Measurements from ENCODE around the gene AHDC1. TPM values are rescaled to one million over a fixed set of nuclear protein-coding genes. Genes with fewer than 3 reads are reported as not detected.
A peak's percentile ranks its signal among the peaks of the same experiment; 100 is the strongest.

The AHDC1 gene
- total and polyA plus RNA-seq, 2 of the 13 experiments (the other 11 are each of a cell fraction or from before 2014, with no cell fraction given), result 1.0 to 2.7 TPM

DNA sequence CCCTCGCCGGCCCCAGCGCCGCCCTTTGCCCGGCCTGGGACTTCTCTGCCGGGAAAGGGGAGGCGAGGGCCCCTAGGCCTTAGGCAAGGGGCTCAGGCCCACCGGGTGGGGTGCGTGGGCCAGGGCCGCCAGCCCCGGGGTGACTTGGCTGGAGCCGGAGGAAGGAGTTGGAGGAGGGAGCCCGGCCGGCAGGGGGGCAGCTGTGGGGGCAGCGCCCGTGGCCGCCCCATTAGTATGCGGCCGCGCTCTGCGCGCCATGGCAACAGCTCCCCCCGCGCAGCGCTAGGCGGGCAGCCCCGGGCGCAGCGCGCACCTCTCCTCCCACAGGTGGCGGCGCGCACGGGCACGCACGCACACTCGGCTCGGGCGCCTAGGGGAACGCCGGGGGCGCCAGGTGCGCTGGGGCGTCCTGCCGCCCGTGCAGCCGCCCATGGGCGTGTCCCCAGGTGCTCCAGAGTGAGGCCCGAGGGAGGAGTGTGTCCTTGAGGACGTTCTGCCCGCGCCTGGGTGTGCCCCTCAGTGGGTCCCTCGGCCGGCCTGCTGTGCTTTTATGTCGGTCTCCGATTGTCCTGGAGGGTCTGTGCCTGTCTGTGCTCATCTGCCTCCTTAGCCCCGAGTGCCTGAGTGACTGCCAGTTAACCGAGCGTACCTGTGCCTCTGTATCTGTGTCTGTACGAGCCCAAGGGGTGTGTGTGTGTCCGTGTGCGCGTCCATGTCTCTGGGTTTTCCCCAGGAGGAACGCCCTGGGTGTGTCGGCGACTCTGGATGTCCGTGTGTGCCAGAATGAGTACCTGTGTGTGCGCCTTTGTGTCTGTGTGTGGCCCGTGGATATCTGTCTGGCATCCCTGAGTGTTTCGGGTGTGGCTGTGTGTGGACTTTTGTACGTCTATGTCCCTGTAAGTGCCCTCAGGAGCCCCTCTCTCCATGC, 75.8 kb downstream of the AHDC1 start (continued):
- TF ChIP-seq, protein P1, sequence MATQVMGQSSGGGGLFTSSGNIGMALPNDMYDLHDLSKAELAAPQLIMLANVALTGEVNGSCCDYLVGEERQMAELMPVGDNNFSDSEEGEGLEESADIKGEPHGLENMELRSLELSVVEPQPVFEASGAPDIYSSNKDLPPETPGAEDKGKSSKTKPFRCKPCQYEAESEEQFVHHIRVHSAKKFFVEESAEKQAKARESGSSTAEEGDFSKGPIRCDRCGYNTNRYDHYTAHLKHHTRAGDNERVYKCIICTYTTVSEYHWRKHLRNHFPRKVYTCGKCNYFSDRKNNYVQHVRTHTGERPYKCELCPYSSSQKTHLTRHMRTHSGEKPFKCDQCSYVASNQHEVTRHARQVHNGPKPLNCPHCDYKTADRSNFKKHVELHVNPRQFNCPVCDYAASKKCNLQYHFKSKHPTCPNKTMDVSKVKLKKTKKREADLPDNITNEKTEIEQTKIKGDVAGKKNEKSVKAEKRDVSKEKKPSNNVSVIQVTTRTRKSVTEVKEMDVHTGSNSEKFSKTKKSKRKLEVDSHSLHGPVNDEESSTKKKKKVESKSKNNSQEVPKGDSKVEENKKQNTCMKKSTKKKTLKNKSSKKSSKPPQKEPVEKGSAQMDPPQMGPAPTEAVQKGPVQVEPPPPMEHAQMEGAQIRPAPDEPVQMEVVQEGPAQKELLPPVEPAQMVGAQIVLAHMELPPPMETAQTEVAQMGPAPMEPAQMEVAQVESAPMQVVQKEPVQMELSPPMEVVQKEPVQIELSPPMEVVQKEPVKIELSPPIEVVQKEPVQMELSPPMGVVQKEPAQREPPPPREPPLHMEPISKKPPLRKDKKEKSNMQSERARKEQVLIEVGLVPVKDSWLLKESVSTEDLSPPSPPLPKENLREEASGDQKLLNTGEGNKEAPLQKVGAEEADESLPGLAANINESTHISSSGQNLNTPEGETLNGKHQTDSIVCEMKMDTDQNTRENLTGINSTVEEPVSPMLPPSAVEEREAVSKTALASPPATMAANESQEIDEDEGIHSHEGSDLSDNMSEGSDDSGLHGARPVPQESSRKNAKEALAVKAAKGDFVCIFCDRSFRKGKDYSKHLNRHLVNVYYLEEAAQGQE (IDR thresholded peaks at IDR 0.05; ENCODE audit: borderline replicate concordance in 1 of 2, low read depth in 1 of 2, low read length in 2 of 2), result no peak
- TF ChIP-seq SOX5 (CRISPR knock-in tag; IDR thresholded peaks at IDR 0.05; ENCODE audit: borderline replicate concordance) (no peak; the same call in 1 of the 2 replicates), ZFP82 (CRISPR knock-in tag; IDR thresholded peaks at IDR 0.05; ENCODE audit: borderline replicate concordance) (peak; percentile 58; the same call in 1 of the 2 replicates), KDM5B (CRISPR knock-in tag; IDR thresholded peaks at IDR 0.05; ENCODE audit: borderline replicate concordance) (peak; percentile 84), ZNF660 (CRISPR knock-in tag; IDR thresholded peaks at IDR 0.05; ENCODE audit: borderline replicate concordance, low read depth) (no peak), KMT2A (CRISPR knock-in tag; IDR thresholded peaks at IDR 0.05) (no peak), HDAC1 (CRISPR knock-in tag; IDR thresholded peaks at IDR 0.05) (no peak), CEBPZ (IDR thresholded peaks at IDR 0.05; ENCODE audit: low read length) (no peak), KLF12 (CRISPR knock-in tag; IDR thresholded peaks at IDR 0.05; ENCODE audit: borderline replicate concordance) (0 out of 2 replicates have a peak, but pooled peaks have one; percentile 22)
- TF ChIP-seq, protein P2, sequence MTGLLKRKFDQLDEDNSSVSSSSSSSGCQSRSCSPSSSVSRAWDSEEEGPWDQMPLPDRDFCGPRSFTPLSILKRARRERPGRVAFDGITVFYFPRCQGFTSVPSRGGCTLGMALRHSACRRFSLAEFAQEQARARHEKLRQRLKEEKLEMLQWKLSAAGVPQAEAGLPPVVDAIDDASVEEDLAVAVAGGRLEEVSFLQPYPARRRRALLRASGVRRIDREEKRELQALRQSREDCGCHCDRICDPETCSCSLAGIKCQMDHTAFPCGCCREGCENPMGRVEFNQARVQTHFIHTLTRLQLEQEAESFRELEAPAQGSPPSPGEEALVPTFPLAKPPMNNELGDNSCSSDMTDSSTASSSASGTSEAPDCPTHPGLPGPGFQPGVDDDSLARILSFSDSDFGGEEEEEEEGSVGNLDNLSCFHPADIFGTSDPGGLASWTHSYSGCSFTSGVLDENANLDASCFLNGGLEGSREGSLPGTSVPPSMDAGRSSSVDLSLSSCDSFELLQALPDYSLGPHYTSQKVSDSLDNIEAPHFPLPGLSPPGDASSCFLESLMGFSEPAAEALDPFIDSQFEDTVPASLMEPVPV (CRISPR knock-in tag; IDR thresholded peaks at IDR 0.05), result no peak
- TF ChIP-seq, protein P3, sequence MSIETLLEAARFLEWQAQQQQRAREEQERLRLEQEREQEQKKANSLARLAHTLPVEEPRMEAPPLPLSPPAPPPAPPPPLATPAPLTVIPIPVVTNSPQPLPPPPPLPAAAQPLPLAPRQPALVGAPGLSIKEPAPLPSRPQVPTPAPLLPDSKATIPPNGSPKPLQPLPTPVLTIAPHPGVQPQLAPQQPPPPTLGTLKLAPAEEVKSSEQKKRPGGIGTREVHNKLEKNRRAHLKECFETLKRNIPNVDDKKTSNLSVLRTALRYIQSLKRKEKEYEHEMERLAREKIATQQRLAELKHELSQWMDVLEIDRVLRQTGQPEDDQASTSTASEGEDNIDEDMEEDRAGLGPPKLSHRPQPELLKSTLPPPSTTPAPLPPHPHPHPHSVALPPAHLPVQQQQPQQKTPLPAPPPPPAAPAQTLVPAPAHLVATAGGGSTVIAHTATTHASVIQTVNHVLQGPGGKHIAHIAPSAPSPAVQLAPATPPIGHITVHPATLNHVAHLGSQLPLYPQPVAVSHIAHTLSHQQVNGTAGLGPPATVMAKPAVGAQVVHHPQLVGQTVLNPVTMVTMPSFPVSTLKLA (IDR thresholded peaks at IDR 0.05), result no peak

Data from HepG2 (cell line).